Mucosa of descending colon (tissue), 3 donors: ENCODE data around the gene RYK. TPM values are rescaled to one million over a fixed set of nuclear protein-coding genes. Genes with fewer than 3 reads are reported as not detected.

ENCODE experiments used
- total RNA-seq, 3 donors: library from RNA; stranded (reverse); fragmentation: NEBNext Ultra II Directional in 2 of 3; extraction: Animal tissue kit (Norgen Biotek cat#: 25700) in 2 of 3; gene quantifications; one replicate each; pipeline versions ENCODE4 v1.2.1 to v1.2.4, GENCODE V29; 2021 to 2023
- donor health status: DM: no; HTN: no; CAD: no; lungs with moderate emphysema.
- donor health status: DM: no; HTN: no; CAD: no.
- donor health status: DM: no; HTN: yes; CAD: no.

RYK gene
- total RNA-seq, 3 donors from 2014 or later = 36.3 to 80.6 (median 43.7) TPM

Other genes with a start within 250 kb of the RYK start
- 10 to 100 TPM; 34.3 to 72.2 (median 67.7) TPM for gene SLCO2A1, start 220.9 kb downstream of the RYK start, total RNA-seq
- 10 to 100 TPM; 17.9 to 35.1 (median 21.2) TPM for gene AMOTL2, start 123.6 kb upstream of the RYK start, total RNA-seq
- 10 to 100 TPM; 28.9 to 44.6 (median 36.4) TPM for gene ANAPC13, start 235.1 kb upstream of the RYK start, total RNA-seq
- 10 to 100 TPM; 19.8 to 34.2 (median 19.8) TPM for gene CEP63, start 235.2 kb upstream of the RYK start, total RNA-seq